GM19240 (cell line): ENCODE data around the gene SPOUT1.
"Not testable (repeated sequence)": the region's sequence is repeated elsewhere in the genome, so short reads cannot be mapped to it uniquely, and the experiment has no call there.

ENCODE experiments used
- DNase-seq: peaks from one replicate; pipeline ENCODE4 v3.0.0; 2011; ENCODE audit warnings: low spot score; ENCODE audit not compliant: insufficient read length

Gene SPOUT1

DNA sequence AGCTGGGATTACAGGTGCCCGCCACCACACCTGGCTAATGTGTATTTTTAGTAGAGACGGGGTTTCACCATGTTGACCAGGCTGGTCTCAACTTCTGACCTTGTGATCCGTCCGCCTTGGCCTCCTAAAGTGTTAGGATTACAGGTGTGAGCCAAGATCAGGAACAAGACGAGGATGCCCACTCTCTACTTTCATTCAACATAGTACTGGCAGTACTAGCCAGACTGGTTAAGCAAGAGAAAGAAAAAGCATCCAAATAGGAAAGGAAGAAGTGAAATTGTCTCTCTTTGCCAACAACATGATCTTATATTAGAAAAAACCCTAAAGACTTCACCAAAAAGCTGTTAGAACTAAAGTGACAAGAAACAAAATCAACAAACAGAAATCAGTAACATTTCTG is 18.7 kb downstream of the SPOUT1 start:
- DNase-seq = no peak

DNA sequence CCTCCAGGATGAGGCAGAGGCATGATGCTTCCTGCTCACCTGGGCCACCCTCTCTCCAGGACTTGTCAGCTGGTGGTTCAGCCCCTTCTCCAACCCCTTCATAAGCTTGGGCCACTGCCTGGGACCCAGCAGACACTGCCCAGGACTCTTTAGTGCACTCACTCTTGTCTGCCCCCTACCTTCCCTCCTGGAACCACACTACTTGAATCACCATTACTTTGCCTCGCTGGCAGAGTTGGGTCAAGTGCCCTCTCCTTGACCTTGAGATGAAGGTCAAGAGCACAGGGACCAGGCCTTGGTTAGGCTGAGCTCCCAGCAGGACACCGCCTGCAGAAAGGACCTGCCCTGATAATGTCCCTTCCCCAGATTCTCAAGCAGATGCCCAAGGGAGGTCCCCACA is 19.8 kb downstream of the SPOUT1 start:
- no peak for DNase-seq

DNA sequence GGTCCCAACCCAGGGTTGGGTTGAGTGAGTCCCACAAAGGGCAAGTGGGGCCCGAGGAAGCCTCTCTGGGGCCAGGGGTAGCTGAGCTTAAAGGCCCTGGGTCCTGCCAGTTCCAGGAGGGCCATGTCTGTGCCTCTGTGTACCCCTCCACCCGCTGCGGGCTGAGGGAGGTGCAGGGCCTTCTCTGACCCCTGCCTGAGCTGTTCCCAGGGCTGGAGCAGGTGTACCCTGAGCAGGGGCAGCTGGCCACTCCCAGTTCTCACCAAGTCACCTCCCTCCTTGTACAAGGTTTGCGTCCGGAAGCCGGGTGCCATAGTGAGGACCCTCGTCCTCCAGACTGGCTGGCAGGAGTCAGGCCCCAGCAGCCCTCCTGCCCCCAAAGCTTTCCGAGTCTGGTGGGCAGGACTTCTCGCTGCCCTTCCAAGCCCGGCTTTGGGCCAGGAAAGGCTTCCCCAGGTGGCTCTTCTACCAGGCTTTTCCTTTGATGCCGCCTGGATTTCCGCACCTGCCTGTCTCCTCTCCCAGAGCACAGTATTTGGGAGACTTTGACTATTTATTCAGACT is 20.5 kb downstream of the SPOUT1 start:
- no peak for DNase-seq

DNA sequence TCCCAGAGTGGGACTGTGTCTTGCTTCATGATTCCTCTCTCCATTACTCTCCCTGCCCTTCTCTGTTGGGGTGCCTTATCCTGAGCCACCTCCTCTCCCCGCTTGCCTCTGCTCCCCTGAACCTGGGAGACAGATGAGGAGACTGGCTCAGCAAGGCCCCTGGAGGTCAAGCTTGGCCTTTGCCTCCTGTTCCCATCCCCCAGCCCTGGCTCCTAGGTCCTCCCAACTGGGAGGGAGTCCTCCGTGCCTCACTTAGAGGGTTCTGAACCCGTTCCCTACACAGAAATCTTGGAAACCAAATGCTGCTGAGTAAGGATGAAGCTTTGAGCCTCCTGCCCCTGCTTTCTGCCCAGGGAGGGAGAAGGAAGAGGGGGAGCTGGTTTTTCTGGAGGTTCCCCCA is 21.1 kb downstream of the SPOUT1 start:
- no peak for DNase-seq

DNA sequence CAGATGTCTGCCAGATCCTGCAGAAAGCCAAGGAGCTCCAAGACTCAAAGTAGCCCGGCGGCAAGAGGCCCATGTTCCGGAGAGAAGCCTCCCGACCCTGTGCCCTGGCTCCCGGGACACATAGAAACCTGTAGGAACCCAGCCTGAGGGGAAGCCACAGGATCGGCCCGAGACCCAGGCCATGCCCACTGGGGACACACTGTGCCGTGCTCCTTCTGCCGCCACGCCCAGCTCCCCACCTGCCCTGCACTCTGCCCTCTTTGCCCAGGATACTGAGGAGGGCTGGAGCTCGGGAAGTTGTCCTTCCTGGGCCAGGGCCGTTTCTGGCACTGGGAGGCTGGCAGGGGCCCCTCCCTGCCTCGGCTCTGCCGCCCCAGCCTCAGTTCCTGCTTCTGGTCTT is 21.8 kb downstream of the SPOUT1 start:
- no peak for DNase-seq

DNA sequence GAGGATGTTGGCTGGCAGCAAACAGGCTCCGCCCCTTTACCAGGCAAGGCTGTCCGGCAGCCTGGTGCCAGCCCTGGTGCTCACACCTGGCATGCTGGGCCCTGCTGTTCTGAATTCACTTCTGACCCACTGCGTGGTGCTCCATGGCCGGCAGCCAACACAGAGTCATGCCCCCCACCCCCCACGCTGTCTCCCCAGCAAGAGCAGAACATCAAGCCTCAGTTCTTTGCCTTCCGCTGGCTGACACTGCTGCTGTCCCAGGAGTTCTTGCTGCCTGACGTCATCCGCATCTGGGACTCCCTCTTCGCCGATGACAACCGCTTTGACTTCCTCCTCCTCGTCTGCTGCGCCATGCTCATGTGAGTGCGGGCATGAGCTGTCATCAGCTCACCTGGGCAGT is 23.9 kb downstream of the SPOUT1 start:
- DNase-seq = no peak

DNA sequence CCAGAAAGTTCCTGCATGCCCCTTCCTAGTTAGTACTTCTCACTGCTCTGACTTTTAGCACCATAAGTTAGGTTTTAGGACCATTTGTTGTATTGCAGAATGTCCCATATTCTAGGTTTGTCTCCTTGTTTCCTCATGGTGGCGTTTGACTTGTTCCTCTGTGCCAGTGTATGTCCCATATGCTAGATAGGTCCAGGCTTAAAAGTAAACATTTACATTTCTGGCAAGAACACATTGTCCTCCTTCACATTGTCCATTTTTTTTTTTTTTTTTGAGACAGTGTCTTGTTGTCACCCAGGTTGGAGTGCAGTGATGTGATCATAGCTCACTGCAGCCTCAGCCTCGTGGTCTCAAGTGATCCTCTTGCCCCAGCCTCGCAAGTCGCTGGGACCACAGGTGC is 27.1 kb downstream of the SPOUT1 start:
- no peak for DNase-seq

DNA sequence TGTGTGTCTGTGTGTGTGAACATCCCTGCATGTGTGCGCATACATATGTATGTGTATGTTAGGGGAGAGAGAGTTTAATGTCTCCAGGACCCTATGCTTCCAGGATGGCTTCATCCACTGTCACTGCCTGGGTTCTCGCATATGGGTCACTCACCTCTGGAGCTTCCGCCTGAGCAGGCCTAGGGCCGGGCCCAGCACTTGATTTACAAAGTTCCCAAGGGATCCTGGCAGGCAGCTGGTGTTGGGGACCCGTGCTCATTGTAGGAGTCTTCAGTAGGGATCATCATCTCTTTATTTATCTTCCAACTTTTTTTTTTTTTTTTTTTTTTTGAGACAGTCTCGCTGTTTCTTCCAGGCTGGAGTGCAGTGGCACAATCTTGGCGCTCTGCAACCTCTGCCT is 29.5 kb downstream of the SPOUT1 start:
- DNase-seq = no peak

DNA sequence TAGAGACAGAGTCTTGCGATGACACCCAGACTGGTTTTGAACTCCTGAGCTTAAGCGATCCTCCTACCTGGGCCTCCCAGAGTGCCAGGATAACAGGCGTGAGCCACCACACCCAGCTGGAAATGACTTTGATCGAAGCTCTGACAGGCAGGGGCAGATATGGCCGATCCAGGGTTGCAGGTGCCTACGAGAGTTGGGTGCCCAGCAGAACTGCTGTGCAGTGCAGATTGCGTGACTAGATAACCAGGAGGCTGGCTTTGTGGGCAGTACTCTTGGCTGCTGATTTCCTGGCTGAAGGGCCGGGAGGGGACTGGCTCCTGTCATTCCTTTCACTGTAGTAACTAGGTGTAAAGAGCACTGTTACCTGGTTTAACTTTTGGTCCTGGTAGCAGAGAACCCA is 30.7 kb downstream of the SPOUT1 start:
- no peak for DNase-seq

DNA sequence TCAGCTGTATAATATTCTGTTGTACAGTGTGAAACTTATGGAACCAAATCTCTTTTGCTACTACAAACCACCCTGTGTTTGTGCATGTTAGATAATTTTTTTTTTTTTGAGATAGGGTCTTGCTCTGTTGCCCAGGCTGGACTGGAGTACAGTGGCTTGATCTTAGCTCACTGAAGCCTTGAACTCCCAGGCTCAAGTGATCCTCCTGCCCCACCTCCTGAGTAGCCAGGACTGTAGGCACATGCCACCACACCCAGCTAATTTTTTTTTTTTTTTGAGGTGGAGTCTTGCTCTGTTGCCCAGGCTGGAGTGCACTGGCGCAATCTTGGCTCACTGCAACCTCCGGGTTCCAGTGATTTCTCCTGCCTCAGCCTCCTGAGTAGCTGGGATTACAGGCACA is 34.6 kb downstream of the SPOUT1 start:
- DNase-seq = not testable (repeated sequence)

DNA sequence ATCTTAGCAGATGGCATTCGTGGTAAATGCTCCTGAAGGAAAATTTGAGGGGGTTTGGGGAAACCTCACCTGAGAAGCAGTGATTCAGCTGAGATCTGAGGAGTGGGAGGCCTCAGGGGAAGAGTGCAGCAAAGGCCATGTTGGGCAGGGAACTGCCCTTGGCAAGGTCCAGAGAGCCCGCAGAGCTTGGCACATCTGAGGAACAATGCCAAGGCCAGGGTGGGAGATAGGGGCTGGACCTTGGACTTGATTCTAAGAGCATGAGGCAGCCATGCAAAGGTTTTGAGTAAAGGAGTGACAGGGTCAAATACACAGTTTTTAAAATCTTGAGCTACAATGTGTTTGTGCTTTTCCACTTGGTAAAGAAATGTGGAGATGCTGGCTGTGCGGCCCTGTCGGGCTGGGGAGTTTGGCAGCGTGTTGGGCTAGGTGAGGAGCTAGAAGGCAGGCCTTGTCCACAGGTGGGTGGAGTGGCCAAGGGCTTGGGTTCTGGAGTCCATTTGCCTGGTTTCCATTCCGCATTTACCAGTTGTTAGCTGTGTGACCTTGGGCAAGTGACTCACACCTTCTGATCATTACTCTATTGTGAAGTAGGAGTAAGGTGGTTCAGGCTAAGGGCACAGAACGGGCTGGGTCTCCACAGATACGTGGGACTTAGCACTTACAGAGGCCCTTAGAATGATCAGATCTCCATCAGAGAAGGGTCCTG is 36.5 kb downstream of the SPOUT1 start:
- DNase-seq = no peak

DNA sequence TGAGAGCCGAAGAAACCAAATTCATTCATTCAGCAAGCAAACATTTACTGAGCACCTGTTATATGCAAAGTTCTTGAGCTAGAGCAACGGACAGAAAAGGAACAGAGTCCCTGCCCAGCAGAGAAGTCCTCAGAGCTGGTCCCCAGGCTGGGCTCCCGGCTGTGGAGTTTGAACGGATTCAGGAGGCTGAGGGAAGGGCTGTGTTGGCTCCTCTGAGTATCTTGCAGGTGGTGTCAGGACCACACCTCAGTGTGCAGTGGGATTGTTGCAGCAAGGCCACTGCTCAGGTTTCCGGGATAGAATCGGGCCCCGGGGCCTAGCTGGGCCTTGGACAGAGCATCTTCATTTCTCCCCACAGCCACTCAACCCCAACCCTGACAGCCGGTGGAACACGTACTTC is 37.5 kb downstream of the SPOUT1 start:
- DNase-seq = no peak

DNA sequence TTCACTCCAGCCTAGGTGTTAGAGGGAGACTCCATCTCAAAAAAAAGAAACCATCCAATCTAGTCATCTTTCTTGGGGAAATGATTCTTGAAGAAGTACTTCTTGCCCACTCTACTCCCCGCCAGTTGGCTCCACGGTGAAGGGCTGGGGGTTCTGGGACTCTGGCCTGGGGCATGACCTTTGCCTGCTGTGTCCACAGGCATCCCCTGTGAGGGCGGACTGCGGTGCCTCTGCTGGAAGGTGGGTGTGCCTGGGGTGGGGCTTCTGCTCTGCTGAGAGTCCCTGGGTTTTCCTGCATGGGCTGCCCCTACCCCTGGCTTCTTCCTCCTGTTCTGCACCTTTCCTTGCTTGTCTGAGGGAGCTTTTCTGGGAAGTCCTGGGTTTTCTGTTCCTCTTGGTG is 39.1 kb downstream of the SPOUT1 start:
- no peak for DNase-seq

DNA sequence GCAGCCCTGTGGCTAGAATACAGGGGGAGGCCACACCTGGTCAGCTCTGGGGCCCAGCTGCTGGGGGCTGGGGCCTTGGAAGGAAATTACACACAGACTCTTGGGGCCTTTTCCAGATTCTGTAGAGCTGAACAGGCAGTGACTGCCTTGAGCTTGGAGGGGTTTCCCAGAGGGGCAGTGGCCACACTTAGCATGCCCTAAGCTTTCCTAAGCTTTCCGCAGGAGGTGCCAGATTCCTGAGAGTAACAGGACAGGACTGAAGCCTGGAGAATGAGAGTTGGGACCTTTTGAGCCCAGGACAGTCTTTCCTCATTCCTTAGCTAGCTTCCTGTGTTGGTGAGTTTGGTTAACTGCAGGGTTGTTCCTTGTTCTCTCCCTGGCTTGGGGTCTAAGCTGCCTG is 41.1 kb downstream of the SPOUT1 start:
- no peak for DNase-seq

DNA sequence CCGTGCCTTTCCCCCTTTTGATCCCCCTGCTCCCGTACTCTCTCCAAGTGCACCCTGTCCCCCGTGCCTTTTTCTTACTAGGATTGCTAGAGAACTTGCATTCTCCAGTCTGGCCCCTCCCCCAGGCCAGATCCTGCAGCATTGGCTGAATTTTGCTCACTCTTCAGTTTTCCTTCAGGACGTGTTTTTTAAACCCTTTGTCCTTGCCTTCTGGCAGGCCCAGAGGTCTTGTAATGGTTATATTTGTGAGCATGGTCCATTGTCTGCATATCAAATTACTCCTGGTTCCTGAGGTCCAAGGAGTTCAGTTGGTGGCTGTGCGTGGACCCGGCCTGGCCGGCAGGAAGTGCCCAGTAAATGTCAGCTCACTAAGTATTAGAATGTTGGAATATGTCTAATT is 41.9 kb downstream of the SPOUT1 start:
- DNase-seq = no peak

DNA sequence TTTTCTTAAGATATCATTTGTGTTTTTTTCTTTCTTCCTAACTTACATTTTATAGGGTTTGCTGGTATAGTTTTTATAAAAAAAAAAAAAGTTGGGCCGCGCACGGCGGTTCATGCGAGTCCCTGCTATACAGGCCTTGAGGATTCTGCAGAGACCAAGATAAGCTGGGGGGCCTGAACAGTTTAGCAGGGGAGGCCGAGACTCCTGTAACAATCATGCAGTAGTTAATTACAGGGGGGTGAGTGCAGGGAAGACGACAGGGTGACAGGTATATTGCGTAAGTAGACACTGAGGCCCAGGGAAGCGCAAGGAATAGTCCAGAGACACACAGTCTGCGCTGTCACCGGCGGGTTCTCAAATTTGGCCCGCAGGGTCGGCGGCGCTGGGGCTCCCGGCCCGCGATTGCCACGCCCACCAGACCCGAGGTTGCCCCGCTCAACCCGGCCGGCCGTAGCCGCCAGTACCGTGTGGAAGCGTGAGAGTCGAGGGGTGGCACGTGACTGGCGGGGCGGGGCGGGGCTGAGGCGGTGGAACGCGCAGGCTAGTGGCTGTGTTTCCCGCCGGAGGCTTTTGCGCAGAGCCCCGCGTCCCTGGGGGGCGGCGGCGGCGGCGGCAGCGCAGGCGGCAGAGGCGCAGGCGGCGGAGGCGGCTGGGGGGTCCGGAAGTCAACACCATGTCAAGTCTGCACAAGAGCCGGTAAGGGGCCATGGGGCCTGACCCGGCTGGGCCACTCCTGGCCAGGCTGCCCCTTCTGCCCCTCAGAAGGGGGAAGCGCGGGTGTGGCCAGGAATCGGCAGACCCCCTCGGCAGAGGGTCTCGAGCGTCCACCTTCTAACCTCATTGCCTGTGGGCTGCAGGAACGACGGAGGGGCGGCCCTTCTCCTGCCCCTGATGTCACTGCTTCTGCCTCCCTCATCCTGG is 42.7 kb downstream of the SPOUT1 start, which contains the start of gene TBC1D13:
TBC1D13 (plus strand) TSS at position 573 of the 921 bp plus-strand sequence; CDS start at position 674, 101 bp downstream.
- peak; percentile 90 for DNase-seq

DNA sequence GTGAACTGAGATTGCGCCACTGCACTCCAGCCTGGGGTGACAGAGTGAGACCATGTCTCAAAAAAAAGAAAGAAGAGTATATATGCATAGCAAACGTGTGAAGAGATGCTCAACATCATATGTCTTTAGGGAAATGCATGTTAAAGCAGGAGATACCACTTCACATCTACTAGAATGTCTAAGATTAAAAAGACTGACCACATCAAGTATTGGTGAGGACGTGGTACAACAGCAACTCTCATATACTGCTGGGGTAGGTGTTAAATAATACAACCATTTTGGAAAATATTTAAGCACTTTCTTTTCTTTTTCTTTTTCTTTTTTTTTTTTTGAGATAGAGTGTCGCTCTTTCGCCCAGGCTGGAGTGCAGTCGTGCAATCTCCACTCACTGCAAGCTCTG is 44.2 kb downstream of the SPOUT1 start:
- no peak for DNase-seq

DNA sequence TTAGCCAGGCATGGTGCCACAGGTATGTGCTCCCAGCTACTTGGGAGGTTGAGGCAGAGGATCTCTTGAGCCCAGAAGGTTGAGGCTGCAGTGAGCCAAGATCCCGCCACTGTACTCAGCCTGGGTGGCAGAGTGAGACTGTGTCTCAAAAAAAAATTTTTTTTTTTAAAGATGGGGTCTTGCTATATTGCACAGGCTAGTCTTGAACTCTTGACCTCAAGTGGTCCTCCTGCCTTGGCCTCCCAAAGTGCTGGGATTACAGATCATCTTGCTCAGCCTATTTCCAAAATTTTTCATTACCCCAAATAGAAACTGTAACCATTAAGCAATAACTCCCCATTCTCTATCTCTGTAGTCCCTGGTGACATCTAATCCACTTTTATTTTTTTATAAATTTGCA is 46.9 kb downstream of the SPOUT1 start:
- DNase-seq = no peak

DNA sequence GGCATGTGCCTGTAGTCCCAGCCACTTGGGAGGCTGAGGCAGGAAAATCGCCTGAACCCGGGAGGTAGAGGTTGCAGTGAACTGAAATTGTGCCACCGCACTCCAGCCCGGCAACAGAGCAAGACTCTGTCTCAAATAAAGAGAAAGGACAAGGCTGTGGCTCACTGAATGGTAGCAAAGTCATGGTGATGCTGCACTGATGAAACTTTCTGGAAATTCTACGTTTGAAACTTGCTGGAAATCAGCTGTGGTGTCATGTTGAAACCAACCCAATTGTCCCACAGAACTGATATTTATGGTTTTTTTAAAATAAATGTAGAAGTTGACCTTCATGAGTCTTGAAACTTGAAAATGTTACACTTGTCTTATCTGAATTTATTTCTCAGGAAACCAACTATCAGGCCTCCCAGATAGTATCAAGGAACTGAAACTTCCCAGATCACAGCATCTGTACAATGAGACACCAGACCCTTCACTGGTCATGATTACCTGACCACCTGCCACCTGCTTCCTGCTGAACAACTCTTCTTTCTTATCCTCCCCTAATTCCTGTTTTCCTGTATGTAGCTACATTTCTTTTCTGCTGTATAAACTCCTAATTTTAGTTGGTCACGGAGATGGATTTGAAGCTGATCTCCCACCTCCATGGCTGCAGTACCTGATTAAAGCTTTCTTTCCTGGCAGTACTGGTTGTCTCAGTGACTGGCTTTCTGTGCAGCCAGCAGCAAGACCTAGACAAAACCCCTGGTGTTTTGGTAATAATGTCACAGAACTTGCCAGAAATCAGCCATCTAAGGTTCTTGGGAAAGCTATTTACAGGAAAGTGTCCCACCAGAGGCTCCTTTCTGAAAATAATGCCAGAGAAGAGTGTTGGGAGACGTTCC is 48.2 kb downstream of the SPOUT1 start:
- no peak for DNase-seq

DNA sequence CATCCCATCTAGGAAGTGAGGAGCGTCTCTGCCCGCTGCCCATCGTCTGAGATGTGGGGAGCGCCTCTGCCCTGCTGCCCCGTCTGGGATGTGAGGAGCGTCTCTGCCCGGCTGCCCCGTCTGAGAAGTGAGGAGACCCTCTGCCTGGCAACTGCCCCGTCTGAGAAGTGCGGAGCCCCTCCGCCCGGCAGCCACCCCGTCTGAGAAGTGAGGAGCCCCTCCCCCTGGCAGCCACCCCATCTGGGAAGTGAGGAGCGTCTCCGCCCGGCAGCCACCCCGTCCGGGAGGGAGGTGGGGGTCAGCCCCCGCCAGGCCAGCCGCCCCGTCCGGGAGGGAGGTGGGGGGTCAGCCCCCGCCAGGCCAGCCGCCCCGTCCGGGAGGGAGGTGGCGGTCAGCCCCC is 49.5 kb downstream of the SPOUT1 start:
- not testable (repeated sequence) for DNase-seq

DNA sequence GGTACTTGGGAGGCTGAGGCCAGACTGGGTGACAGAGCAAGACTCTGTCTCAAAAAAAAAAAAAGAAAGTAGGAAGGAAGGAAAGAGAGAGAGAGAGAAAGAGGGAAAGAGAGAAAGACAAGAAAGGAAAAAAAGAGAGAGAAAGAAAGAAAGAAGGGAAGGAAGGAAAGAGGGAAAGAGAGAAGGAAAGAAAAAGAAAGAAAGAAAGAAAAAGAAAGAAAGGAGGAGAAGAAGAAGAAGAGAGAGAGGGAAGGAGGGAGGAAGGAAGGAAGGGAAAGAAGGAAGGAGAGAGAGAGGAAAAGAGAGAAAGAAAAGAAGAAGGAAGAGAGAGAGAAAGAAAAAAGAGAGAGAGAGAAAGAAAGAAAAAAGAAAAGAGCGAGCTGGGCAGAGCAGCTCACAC is 54.8 kb downstream of the SPOUT1 start:
- DNase-seq = no peak
